GM20431 (cell line): ENCODE measurements around the gene TRIM31.
"Not testable (repeated sequence)": the region's sequence is repeated elsewhere in the genome, so short reads cannot be mapped to it uniquely, and the experiment has no call there.

ENCODE experiments used
- in situ Hi-C: fragments of 300-500 bp; cut with MseI, MboI; formaldehyde crosslinking; loops from one replicate; pipeline ENCODE4 v1.15.0; 2020; ENCODE audit warnings: low sequenced_read_pairs; ENCODE audit not compliant: unreplicated experiment

TRIM31 gene

GRCh38 chr6:30121446-30122366 is 8.8 kb upstream of the TRIM31 start:
- in situ Hi-C loops: no loop called here

- in situ Hi-C loops: not testable (repeated sequence)
Observed at GRCh38 chr6:30118691-30119090, 5.8 kb upstream of the TRIM31 start.

GRCh38 chr6:30116724-30117123 is 3.8 kb upstream of the TRIM31 start:
- in situ Hi-C loops: no loop called here

GRCh38 chr6:30113841-30114240 is 951 bp upstream of the TRIM31 start:
- in situ Hi-C loops: no loop called here

GRCh38 chr6:30112402-30112994 is 392 bp downstream of the TRIM31 start:
- in situ Hi-C loops: no loop called here

GRCh38 chr6:30111266-30111856 is 1.5 kb downstream of the TRIM31 start:
- in situ Hi-C loops: no loop called here

DNA sequence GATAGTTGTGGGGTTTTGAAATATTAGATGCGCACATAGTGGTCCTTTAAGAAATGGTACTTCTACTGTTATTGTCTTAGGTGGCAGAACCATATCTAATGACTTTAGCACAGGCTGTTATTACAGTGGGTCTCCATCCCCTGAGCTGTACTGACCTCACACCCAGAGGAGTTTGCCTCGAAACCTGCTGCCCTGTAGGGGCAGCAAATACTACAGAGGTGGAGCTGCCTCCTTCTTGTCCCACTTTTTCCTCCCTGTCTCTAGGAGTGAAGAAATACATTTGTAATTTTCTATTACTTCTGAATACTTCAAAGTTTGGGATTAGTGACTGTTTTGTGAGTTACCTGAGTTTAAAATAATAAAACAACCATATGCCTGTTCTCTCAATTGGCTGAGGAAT is 8.2 kb downstream of the TRIM31 start:
- in situ Hi-C loops: no loop called here

DNA sequence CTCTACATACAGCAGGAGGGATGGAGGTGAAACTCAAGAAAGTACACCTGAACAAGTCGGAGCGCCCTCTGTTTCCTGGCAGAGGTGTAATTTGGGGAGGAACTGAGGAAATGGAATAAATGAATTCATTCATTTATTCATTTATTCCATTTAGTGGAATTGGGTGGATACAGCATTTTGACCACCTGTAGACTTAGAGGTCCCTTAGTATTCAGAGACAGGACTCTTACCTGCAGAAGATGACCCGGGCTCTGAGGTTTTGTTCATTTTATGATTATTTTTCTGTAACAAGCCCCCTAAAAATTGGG is 9.1 kb downstream of the TRIM31 start:
- in situ Hi-C loops: no loop called here

DNA sequence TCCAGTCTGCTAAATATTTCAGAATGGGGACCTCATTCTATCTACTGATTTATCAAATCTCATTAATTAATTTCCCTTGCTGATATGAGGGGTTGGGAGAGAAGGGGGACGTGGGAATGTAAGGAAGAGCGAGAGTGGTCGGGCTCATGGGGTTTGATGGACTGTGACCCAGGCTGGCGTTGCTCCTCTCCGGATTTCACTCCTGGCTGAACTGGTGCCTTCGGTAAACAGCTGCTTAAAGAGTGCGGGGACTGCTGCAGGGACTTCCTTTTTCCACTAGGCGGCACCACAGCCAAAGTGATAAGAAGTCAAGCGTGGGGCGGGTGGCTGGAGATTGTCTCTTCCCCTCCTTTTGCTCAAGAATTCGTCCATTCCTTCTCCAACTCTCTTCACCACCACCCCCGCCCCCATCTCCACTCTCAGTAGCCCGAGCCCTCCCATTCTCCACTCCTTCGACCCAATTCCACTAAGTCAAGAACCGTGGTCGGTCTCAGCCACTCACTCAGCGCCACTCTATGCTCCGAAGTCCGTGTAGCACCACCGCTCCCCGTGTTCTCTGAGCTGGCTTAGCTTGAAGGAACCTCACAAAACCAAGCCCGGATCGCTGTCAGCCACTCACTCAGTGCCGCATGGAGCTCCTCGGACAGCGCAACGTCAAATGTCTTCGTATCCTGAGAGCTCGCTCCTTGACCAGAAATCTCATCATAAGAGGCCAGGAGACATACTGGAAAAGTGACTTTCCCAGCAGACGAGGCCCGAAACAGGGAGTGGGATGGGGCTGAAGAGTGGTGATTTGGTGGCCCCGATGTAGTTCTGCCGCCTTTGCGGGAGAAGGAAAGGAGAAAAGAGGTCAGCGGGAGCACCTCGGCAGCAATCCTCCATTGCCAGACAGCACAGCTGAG is 9.7 kb downstream of the TRIM31 start:
- in situ Hi-C loops: no loop called here

DNA sequence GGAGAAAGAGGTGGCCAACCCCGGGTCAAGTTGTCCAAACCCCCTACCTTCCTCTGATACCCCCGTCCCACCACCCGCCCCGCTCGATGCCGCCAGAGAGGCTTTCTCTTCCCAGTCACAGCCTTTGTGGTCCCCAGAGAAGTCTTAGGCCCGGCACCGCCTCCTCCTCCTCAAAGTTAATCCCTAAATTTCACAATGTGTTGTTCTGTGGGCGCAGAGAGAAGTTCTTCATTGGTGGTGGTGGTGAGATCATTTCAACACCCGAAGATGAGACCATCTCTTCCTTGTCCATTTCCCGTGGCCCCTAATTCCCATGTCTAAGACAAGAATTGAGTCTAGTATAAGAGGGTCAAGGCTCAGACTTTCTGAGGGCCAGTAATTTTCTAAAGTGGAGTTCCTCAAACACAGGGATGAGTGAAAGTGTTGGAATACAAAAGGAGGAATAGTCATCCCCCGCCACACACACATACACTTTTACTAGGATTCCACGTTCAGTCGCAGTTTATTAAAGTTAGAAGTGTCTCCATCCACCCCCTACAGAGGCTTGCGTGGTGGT is 10.4 kb downstream of the TRIM31 start:
- in situ Hi-C loops: no loop called here

DNA sequence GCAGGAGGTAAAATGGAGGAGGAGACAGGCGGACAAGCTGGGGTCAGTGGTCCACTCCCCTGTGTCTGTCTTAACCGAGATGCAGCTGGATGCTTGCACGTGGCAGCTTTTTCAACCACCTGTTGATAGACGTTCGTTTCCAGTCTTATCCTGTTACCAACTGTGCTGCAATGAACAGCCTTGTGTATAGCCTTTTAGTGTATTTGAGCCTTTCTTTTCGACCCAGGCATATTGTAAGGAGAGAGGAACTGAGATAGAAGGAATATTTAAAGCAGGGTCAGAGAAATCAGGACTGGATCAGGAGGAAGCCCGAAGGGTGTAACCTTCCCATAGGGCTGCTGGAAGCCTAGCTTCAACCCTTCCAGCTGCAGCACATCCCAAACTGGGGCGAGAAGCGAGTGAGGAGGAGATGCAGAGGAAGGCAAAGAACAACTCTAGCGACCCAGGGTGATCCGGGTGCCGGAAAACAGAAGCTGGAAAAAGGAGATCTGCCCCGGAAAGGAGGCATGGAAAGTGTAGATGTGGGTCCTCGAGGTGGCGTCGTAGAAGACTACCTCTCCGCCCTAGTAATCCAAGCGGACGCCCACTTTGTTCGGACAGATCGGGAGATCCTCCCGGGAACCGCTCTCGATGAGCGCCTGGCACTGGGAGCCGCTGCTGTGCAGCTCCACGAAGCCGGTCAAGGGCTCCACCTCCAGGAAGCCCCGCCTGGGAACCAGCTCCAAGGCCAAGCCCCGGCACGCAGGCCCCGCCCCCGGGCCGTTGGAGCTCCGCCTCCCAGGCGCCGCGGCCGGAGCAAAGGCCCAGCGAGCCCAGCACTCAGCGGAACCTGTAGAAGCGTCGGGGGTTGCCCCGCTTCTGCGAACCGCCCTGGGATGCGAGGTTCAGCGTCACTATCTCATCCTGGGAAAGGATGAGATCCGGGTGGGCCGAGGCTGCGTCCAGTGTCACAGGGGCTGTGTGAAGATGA is 11.2 kb downstream of the TRIM31 start:
- in situ Hi-C loops: no loop called here

GRCh38 chr6:30100585-30101443 is 12.1 kb downstream of the TRIM31 start:
- in situ Hi-C loops: no loop called here

DNA sequence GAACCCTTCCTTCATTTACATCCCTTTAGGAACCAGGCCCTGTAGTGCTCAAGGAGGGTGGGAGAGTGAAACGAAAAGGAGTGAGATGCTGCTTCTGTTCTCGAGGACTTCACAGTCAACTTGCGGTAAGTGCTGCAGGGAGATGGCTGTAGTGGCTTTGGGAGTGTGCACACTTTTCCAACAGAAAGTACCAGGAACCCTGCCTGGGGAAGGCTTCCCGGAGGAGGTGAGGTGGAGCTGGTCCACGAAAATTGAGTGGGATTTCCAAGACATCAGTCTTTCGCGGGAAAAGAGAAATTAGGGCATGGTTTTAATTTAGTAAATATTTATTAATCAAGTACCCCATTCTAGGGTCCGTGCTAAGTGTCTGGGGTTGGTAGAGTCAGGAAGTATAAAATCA is 12.7 kb downstream of the TRIM31 start:
- in situ Hi-C loops: no loop called here

GRCh38 chr6:30097902-30098768 is 14.8 kb downstream of the TRIM31 start:
- in situ Hi-C loops: no loop called here

DNA sequence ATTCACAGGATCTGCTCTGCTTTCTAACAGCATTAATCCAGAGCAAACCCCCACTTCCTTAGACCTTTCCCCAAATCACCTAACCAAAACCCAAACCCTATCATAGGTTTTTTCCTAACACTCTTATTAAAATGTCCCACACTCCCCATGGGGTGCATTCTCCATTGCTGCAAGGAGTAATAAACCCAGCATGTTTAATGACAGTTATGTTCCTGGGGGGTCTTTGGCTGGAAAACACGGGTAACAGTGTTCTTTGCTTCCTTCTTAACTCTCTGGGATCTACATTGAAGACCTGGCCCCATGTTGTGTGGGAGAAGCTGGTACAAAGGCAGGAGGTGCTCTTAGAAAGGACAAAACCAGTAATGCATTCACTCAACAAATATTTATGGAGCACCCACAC is 16.1 kb downstream of the TRIM31 start:
- in situ Hi-C loops: no loop called here

- in situ Hi-C loops: no loop called here
Observed at GRCh38 chr6:30093951-30094661, 18.8 kb downstream of the TRIM31 start.
